Measurements from ENCODE around the gene INPP5E. TPM values are rescaled to one million over a fixed set of nuclear protein-coding genes. Genes with fewer than 3 reads are reported as not detected.
"Not testable (repeated sequence)": the region's sequence is repeated elsewhere in the genome, so short reads cannot be mapped to it uniquely, and the experiment has no call there.

INPP5E gene
- total RNA-seq, 2 donors from 2014 or later, result 8.8 to 25.4 TPM

- no peak for ATAC-seq
- no peak for TF ChIP-seq POLR2A (IDR thresholded peaks at IDR 0.05)
- no peak for TF ChIP-seq CTCF (IDR thresholded peaks at IDR 0.05)
- Histone ChIP-seq H3K4me3 (no peak overlapping the region), H3K36me3 (replicated peaks in 1 of 2; ENCODE audit: insufficient read depth in 1 of 2, low read depth in 2 of 2) (peaks cover 0 to 16% of the 10 kb centered on the region in 2 donors), H3K9me3 (no peaks in the 10 kb centered on the region), H3K27ac (no peak overlapping the region), H3K4me1 (no peaks in the 10 kb centered on the region), H3K27me3 (no peaks in the 10 kb centered on the region)
- intact Hi-C loops (cut with DNase I), result no loop called here
- no peak for DNase-seq
- 88 to 93% methylated on average over 12 of the region's 12 CpGs for WGBS, 2 donors
Observed at GRCh38 chr9:136426787-136427186, 12.9 kb downstream of the INPP5E start.

- H3K4me3 ChIP-seq; H3K27me3 ChIP-seq; H3K4me1 ChIP-seq; H3K9me3 ChIP-seq; H3K27ac ChIP-seq; intact Hi-C loops (cut with DNase I); DNase-seq; ATAC-seq: not testable (repeated sequence)
- H3K36me3 ChIP-seq (replicated peaks in 1 of 2; ENCODE audit: insufficient read depth in 1 of 2, low read depth in 2 of 2), result peaks cover 0 to 21% of the 10 kb centered on the region in 2 donors
- WGBS, 2 donors, result 80 to 85% methylated on average over 6 to 7 of the region's 7 CpGs
Observed at GRCh38 chr9:136425367-136425766, 14.3 kb downstream of the INPP5E start.

- H3K4me3 ChIP-seq, result no peak overlapping the region
- WGBS, 2 donors, result 88 to 89% methylated on average over 18 to 26 of the region's 27 CpGs
- H3K9me3 ChIP-seq, result no peaks in the 10 kb centered on the region
- H3K27ac ChIP-seq, result no peak overlapping the region
- TF ChIP-seq POLR2A (IDR thresholded peaks at IDR 0.05) (no peak), CTCF (IDR thresholded peaks at IDR 0.05) (no peak)
- no peaks in the 10 kb centered on the region for H3K27me3 ChIP-seq
- DNase-seq (no peak), ATAC-seq (no peak)
- H3K36me3 ChIP-seq (replicated peaks in 1 of 2; ENCODE audit: insufficient read depth in 1 of 2, low read depth in 2 of 2), result peaks cover 0 to 22% of the 10 kb centered on the region in 2 donors
- intact Hi-C loops (cut with DNase I), result no loop called here
- no peaks in the 10 kb centered on the region for H3K4me1 ChIP-seq
Observed at GRCh38 chr9:136424750-136425362, 14.8 kb downstream of the INPP5E start.

- 94 to 95% methylated on average over 40 to 42 of the region's 43 CpGs for WGBS, 2 donors
- DNase-seq (no peak), ATAC-seq (no peak)
- Histone ChIP-seq H3K9me3 (no peaks in the 10 kb centered on the region), H3K36me3 (replicated peaks in 1 of 2; ENCODE audit: insufficient read depth in 1 of 2, low read depth in 2 of 2) (peaks cover 7 to 28% of the 10 kb centered on the region in 2 donors), H3K27ac (no peak overlapping the region), H3K4me1 (no peaks in the 10 kb centered on the region), H3K27me3 (no peaks in the 10 kb centered on the region), H3K4me3 (no peak overlapping the region)
- no peak for TF ChIP-seq CTCF (IDR thresholded peaks at IDR 0.05)
- TF ChIP-seq POLR2A (IDR thresholded peaks at IDR 0.05), result no peak
- intact Hi-C loops (cut with DNase I), result no loop called here
Observed at GRCh38 chr9:136423432-136424146, 16.1 kb downstream of the INPP5E start.

GRCh38 chr9:136422876-136423275 is 16.8 kb downstream of the INPP5E start:
- no peak for TF ChIP-seq POLR2A (IDR thresholded peaks at IDR 0.05)
- no peak for TF ChIP-seq CTCF (IDR thresholded peaks at IDR 0.05)
- Histone ChIP-seq H3K36me3 (replicated peaks in 1 of 2; ENCODE audit: insufficient read depth in 1 of 2, low read depth in 2 of 2) (peaks cover 14 to 35% of the 10 kb centered on the region in 2 donors), H3K27me3 (no peaks in the 10 kb centered on the region), H3K4me1 (no peaks in the 10 kb centered on the region), H3K9me3 (no peaks in the 10 kb centered on the region), H3K27ac (no peak overlapping the region), H3K4me3 (no peak overlapping the region)
- intact Hi-C loops (cut with DNase I), result no loop called here
- whole genome bisulfite sequencing, 2 donors, result 94 to 96% methylated on average over 19 to 23 of the region's 26 CpGs
- ATAC-seq (no peak), DNase-seq (no peak)
